Neural crest cell (in vitro differentiated cells): ENCODE measurements around the gene PPP2R2B. TPM values are rescaled to one million over a fixed set of nuclear protein-coding genes. Genes with fewer than 3 reads are reported as not detected.

ENCODE experiments used
- DNase-seq: peaks from one replicate; pipeline ENCODE4 v3.0.0; 2021; ENCODE audit warnings: low read depth, mixed read lengths, low spot score
- H3K27ac Mint-ChIP-seq: one replicate; pipeline ENCODE4 v1.8.0; 2021; ENCODE audit warnings: mild to moderate bottlenecking, mixed read lengths; ENCODE audit not compliant: unreplicated experiment
- H3K27me3 Mint-ChIP-seq: 2 replicates; pipeline ENCODE4 v1.8.0; 2021; ENCODE audit warnings: low read depth, mild to moderate bottlenecking, mixed read lengths
- H3K36me3 Mint-ChIP-seq: 2 replicates; pipeline ENCODE4 v1.8.0; 2021; ENCODE audit warnings: low read depth, mild to moderate bottlenecking, mixed read lengths
- H3K4me1 Mint-ChIP-seq: 2 replicates; pipeline ENCODE4 v1.8.0; 2021; ENCODE audit warnings: mixed read lengths
- H3K4me3 Mint-ChIP-seq: one replicate; pipeline ENCODE4 v1.8.0; 2021; ENCODE audit warnings: mild to moderate bottlenecking, mixed read lengths
- H3K9me3 Mint-ChIP-seq: 2 replicates; pipeline ENCODE4 v1.8.0; 2021; ENCODE audit warnings: mixed read lengths
- total RNA-seq: library from RNA; stranded (reverse); gene quantifications from 2 replicates; pipeline ENCODE4 v1.2.1, GENCODE V29; 2021
- TF ChIP-seq, protein P1 (sequence below): fragments of 200-600 bp; sonication (generic); conservative IDR thresholded peaks from 2 replicates; pipeline ENCODE4 v1.5.0; 2021; ENCODE audit warnings: antibody characterized with exemption, mild to moderate bottlenecking

The PPP2R2B gene
- total RNA-seq, 1 donor from 2014 or later: 4.9 TPM

DNA sequence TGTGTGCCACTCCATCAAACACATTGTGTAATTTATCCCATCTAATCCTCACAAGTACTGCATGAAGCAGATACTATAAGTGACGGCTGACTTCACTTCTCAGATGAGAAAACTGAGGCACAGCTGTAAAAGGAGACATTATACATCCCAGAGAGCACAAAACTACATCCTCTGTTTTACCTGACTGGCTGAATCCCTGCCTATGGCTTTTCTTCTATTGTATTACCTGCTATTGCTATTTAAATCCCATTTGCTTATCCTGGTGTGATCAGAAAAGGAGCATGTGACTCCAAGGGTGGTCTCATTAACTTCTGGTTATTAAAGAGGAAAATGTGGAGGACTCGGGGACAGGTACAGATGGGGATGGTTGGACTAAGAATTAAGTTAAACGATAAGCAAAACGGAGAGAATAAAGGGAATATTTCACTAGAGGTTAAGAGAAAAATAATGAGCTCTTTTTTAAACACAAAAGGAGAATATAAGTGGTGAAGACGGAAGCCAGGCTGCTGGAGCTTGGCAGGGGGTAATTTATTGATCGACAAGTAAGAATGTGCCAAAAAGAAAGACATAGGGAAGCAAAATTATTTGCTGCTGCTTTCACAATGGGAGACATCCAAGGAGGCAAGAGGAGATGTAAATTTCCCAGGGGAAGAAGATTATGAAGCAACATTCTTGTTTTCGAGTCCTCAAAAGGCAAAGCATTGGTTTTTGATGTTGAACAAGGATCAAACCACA lies 206.8 kb downstream of the PPP2R2B start:
- TF ChIP-seq, protein P1, sequence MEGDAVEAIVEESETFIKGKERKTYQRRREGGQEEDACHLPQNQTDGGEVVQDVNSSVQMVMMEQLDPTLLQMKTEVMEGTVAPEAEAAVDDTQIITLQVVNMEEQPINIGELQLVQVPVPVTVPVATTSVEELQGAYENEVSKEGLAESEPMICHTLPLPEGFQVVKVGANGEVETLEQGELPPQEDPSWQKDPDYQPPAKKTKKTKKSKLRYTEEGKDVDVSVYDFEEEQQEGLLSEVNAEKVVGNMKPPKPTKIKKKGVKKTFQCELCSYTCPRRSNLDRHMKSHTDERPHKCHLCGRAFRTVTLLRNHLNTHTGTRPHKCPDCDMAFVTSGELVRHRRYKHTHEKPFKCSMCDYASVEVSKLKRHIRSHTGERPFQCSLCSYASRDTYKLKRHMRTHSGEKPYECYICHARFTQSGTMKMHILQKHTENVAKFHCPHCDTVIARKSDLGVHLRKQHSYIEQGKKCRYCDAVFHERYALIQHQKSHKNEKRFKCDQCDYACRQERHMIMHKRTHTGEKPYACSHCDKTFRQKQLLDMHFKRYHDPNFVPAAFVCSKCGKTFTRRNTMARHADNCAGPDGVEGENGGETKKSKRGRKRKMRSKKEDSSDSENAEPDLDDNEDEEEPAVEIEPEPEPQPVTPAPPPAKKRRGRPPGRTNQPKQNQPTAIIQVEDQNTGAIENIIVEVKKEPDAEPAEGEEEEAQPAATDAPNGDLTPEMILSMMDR: no peak
- no peak for DNase-seq
- Mint-ChIP-seq H3K4me3 (no peak overlapping the region), H3K27ac (peak overlapping the region; percentile 88), H3K4me1 (peaks cover 14% of the 10 kb centered on the region), H3K9me3 (no peaks in the 10 kb centered on the region), H3K36me3 (no peaks in the 10 kb centered on the region), H3K27me3 (no peaks in the 10 kb centered on the region)

DNA sequence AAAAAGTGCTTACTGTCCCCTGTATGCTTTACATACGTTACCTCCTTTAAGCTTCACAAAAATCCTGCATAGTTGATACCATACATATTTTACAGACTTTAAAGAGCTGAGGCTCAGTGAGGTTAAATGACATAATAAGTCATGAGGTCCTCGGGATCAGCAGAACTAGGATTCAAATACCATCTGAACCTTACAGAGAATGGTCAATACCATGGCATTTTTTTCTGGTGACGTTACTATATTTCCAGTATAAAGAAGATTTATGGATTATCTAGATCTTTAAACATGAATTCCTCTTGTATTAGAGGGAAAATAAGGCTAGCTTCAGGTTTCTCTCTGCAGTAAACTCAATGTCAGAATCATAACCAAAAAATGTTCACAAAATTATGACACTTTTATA lies 208.9 kb downstream of the PPP2R2B start:
- Mint-ChIP-seq H3K4me3 (no peak overlapping the region), H3K4me1 (peaks cover 14% of the 10 kb centered on the region), H3K27me3 (no peaks in the 10 kb centered on the region)

DNA sequence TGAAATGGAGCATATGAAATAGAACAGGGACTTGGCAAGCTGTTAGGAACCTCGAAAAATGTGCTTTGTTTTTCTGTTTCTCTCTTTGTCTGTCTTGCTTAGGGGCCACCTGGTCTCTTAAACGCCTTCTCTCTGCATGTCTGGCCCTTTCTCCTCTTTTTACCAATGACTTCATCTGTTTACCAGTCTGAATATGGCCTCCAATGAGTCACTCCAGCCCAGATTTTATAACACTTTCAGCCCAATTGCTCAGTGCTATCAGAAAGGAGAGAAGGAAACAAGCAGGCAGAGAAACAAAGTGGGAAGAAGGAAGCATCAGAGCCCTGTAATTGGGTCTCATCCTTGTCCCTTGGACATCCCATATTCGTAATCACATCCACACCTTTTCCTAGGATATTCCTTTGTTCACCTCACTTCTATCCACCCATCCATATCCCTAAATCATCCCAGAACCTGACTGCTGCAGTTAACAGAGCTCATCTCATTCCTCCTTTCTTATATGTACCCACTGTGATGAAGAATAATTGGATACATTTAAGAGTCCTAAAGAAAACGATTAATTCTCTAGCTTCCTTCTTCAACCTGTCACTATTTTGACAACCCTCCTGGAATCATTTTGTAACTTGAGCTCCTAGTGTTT lies 210.8 kb downstream of the PPP2R2B start:
- TF ChIP-seq, protein P1: no peak
- DNase-seq: no peak
- Mint-ChIP-seq H3K27ac (no peak overlapping the region), H3K27me3 (no peaks in the 10 kb centered on the region), H3K9me3 (peaks cover 5% of the 10 kb centered on the region), H3K4me1 (peaks cover 14% of the 10 kb centered on the region), H3K4me3 (no peak overlapping the region), H3K36me3 (peaks cover 2% of the 10 kb centered on the region)

More for the DNA sequence above, 208.9 kb downstream of the PPP2R2B start:
- Mint-ChIP-seq H3K36me3 (no peaks in the 10 kb centered on the region), H3K9me3 (peaks cover 2% of the 10 kb centered on the region), H3K27ac (no peak overlapping the region)
- DNase-seq: no peak
- TF ChIP-seq, protein P1: no peak

DNA sequence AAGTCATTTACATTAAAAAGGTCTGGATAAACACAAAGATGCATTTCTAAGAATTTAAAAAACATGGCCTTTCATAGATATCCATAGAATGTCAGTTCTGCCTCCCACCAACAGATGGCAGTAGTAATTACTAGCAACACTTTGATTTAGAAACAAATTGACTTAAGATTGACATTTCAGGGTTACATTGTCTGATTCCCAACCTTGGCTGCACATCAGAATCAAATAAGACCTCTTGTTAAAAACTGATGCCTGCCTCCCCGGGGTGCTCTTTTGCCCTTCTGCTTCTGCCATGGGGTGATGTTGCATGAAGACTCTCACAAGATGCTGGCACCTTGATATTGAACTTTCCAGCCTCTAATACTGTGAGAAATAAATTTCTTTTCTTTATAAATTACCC lies 216.3 kb downstream of the PPP2R2B start:
- TF ChIP-seq, protein P1: peak; percentile 68
- H3K4me3 Mint-ChIP-seq: no peak overlapping the region
- H3K27ac Mint-ChIP-seq: no peak overlapping the region
- no peak for DNase-seq
- peaks cover 9% of the 10 kb centered on the region for H3K9me3 Mint-ChIP-seq
- no peaks in the 10 kb centered on the region for H3K27me3 Mint-ChIP-seq
- peaks cover 2% of the 10 kb centered on the region for H3K36me3 Mint-ChIP-seq
- peaks cover 6% of the 10 kb centered on the region for H3K4me1 Mint-ChIP-seq

DNA sequence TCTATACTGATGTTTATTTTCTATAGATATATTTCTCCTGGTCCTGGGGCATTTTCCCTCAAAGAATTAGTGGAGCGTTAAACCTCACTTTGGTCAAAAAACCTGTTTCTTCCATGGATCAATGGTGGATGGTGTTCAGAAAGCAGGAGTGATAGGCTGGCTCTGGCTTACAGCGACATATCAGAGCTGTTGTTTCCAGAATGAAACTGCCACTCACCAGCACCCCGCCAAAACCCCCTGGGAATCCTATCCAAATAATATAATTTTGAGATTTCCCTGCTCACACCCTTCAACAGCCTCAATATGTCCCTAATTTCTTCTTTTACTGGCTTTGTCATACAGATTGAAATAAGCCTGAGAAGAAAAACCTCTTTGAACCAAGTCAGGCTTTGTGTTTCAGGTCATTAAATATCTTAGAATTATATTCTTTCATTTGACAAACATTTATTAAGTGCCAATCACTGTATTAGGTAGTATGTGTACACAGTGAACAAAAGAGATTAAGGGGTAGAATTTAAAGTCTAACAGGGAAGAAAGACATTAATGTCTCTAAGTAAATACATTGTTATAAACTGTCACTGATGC lies 218.1 kb downstream of the PPP2R2B start:
- H3K4me3 Mint-ChIP-seq: no peak overlapping the region

More for the DNA sequence above, 218.1 kb downstream of the PPP2R2B start:
- no peaks in the 10 kb centered on the region for H3K27me3 Mint-ChIP-seq
- no peak overlapping the region for H3K27ac Mint-ChIP-seq
- peaks cover 9% of the 10 kb centered on the region for H3K9me3 Mint-ChIP-seq
- H3K4me1 Mint-ChIP-seq: peaks cover 11% of the 10 kb centered on the region
- H3K36me3 Mint-ChIP-seq: peaks cover 2% of the 10 kb centered on the region
- DNase-seq: no peak
- TF ChIP-seq, protein P1: no peak
